Measurements from ENCODE around the gene ELMO1. TPM values are rescaled to one million over a fixed set of nuclear protein-coding genes. Genes with fewer than 3 reads are reported as not detected.
A peak's percentile ranks its signal among the peaks of the same experiment; 100 is the strongest.

ELMO1 gene
- total and polyA plus RNA-seq, 10 of the 15 experiments (the other 5 are each of a cell fraction or from before 2014, with no cell fraction given) = 22.6 to 85.9 (median 56.6) TPM

DNA sequence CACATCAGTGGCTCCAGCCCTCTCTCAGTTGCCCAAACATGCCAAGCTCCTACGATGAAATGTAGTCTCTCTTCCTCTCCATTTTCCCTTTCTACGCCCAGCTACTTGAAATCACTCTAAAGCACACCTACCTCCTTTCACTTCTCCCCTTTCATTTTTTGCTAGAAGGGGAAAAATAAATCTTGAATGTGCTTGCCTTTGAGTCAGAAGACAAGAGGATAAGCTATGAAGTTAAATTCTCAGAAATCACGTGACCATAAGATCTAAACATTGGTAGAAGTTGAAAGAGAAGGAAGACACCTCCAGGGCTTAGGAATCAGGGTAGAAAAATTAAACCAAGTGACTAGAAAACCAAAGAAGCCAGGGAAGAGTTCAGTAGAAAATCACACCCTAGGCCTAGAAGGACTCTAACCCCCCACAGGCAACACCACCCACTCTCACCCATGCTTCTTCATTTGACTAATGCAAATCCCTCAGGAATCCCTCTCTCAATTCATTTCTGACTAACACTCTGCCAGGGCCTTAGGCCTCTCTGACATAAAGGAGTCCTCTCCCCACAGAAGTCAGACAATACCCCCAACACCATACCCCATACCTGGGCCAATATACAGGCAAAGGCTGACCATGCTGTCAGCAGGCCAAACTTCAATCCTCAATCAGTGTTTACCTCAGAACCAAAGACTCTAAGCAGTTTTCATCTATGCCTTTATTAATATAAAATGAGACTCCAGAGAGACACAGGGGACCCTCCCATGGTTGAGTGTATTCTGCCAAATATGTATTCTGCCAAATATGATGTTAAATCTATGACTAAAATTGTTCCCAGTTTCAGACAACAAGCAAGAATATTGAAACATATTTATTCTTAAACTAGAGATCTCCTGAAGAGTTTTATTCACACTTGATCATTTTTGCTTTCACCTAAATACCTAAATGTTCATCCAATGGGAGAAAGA, 84.8 kb downstream of the ELMO1 start:
- Histone ChIP-seq H3K4me3 (no peak overlapping the region), H3K36me3 (ENCODE audit: control insufficient read depth in 2 of 2, insufficient read depth in 2 of 2, low read length in 1 of 2) (no peaks in the 10 kb centered on the region), H2AFZ (ENCODE audit: control insufficient read depth, low read depth, low read length) (no peak overlapping the region), H3K27me3 (replicated peaks in 1 of 2; ENCODE audit: control insufficient read depth in 2 of 2, insufficient read depth in 2 of 2, low read length in 1 of 2) (no peaks in the 10 kb centered on the region; a peak in 2 of 4 replicates), H3K9me3 (replicated peaks; ENCODE audit: control insufficient read depth, insufficient read depth, low read length) (no peaks in the 10 kb centered on the region), H3K4me1 (ENCODE audit: control insufficient read depth, insufficient read depth, low read length) (no peaks in the 10 kb centered on the region; the same call in 1 of the 2 replicates), H3K9ac (ENCODE audit: control insufficient read depth, insufficient read depth, low read length) (no peak overlapping the region), H3K79me2 (ENCODE audit: control insufficient read depth, insufficient read depth, low read length) (no peaks in the 10 kb centered on the region), H4K20me1 (ENCODE audit: control insufficient read depth, insufficient read depth) (no peaks in the 10 kb centered on the region), H3K4me2 (ENCODE audit: control insufficient read depth, insufficient read depth) (no peak overlapping the region), H3K27ac (ENCODE audit: control insufficient read depth, insufficient read depth) (no peak overlapping the region)
- FAIRE-seq (no peak), DNase-seq (ENCODE audit: low read depth, low spot score) (no peak), ATAC-seq (no peak)
- intact Hi-C loops (cut with micrococcal nuclease; ENCODE audit: unreplicated experiment) = no loop called here
- WGBS (ENCODE audit: insufficient coverage, insufficient replicate concordance, low lambda C conversion rate, missing lambda C conversion rate) = 37% methylated on average over 3 of the region's 3 CpGs
- no TSS peak for BruUV-seq (replicated peaks)
- CTCF ChIA-PET = interaction anchor here (0.8 to 1.3 kb wide), 2 partner anchors 11 to 471 kb away, joined by 3 to 4 read pairs; no protein-coding TSS in a partner anchor
- RAD21 ChIA-PET (ENCODE audit: unreplicated experiment) = interaction anchor here (1.8 kb wide), 1 partner anchor 10 kb away, joined by 6 read pairs; no protein-coding TSS in a partner anchor
- POLR2A ChIA-PET = no interaction called here
- SMC1A ChIA-PET (ENCODE audit: uncharacterized antibody, unreplicated experiment) = no interaction called here
- in situ Hi-C loops (cut with MboI) = no loop called here
- peak; percentile 74; the same call in 1 of the 2 replicates for TF ChIP-seq RAD51 (IDR thresholded peaks at IDR 0.05)
- TF ChIP-seq NFYB (IDR thresholded peaks at IDR 0.05; ENCODE audit: insufficient read depth, low read depth, low read length) = no peak

DNA sequence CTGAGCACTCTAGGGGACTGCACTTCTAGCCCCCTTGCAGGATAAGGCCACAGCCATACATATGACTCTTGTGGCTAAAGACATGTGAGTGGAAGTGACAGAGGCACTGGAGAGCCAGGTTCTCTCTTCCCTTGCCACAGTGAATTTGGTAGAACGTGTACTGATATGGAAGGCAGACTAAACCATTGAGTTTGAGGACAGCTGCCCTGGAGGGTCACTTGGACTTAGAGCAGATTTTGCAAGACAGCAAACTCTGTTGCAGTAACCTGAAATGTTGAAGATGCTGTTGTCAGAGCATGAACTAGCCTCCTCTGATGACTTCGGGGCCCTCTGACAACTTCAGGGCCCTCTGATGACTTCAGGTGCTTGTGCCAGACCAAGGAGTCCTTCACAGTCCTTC, 85.9 kb downstream of the ELMO1 start:
- BruUV-seq (replicated peaks) = no TSS peak
- Histone ChIP-seq H2AFZ (ENCODE audit: control insufficient read depth, low read depth, low read length) (no peak overlapping the region), H3K4me2 (ENCODE audit: control insufficient read depth, insufficient read depth) (no peak overlapping the region), H3K36me3 (ENCODE audit: control insufficient read depth in 2 of 2, insufficient read depth in 2 of 2, low read length in 1 of 2) (no peaks in the 10 kb centered on the region), H3K79me2 (ENCODE audit: control insufficient read depth, insufficient read depth, low read length) (no peaks in the 10 kb centered on the region), H3K27ac (ENCODE audit: control insufficient read depth, insufficient read depth) (no peak overlapping the region), H3K4me1 (ENCODE audit: control insufficient read depth, insufficient read depth, low read length) (no peaks in the 10 kb centered on the region; the same call in 1 of the 2 replicates), H3K9me3 (replicated peaks; ENCODE audit: control insufficient read depth, insufficient read depth, low read length) (no peaks in the 10 kb centered on the region), H4K20me1 (ENCODE audit: control insufficient read depth, insufficient read depth) (no peaks in the 10 kb centered on the region), H3K9ac (ENCODE audit: control insufficient read depth, insufficient read depth, low read length) (no peak overlapping the region), H3K4me3 (no peak overlapping the region), H3K27me3 (replicated peaks in 1 of 2; ENCODE audit: control insufficient read depth in 2 of 2, insufficient read depth in 2 of 2, low read length in 1 of 2) (no peaks in the 10 kb centered on the region)
- TF ChIP-seq BHLHE40 (IDR thresholded peaks at IDR 0.05; ENCODE audit: borderline replicate concordance in 1 of 2, low read depth in 2 of 2, low read length in 1 of 2) (no peak), BACH1 (IDR thresholded peaks at IDR 0.05; ENCODE audit: borderline replicate concordance) (no peak), MEF2A (IDR thresholded peaks at IDR 0.05; ENCODE audit: insufficient read depth, low read depth, low read length) (no peak), KAT2A (conservative IDR thresholded peaks at IDR 0.05; ENCODE audit: control insufficient read depth, low read depth, low read length) (no peak), IKZF1 (conservative IDR thresholded peaks at IDR 0.05) (no peak)
- TF ChIP-seq, protein P1, sequence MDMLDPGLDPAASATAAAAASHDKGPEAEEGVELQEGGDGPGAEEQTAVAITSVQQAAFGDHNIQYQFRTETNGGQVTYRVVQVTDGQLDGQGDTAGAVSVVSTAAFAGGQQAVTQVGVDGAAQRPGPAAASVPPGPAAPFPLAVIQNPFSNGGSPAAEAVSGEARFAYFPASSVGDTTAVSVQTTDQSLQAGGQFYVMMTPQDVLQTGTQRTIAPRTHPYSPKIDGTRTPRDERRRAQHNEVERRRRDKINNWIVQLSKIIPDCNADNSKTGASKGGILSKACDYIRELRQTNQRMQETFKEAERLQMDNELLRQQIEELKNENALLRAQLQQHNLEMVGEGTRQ (IDR thresholded peaks at IDR 0.05; ENCODE audit: borderline replicate concordance, low read depth, low read length) = no peak
- in situ Hi-C loops (cut with MboI) = no loop called here
- intact Hi-C loops (cut with micrococcal nuclease; ENCODE audit: unreplicated experiment) = no loop called here
- WGBS (ENCODE audit: insufficient coverage, insufficient replicate concordance, low lambda C conversion rate, missing lambda C conversion rate) = 20% methylated on average over 2 of the region's 2 CpGs
- CTCF ChIA-PET = interaction anchor here (0.8 to 1.3 kb wide), 3 partner anchors 10 to 472 kb away, joined by 3 to 4 read pairs (median 3); no protein-coding TSS in a partner anchor
- POLR2A ChIA-PET = no interaction called here
- no peak for DNase-seq (ENCODE audit: low read depth, low spot score)
- FAIRE-seq = no peak
- no peak for ATAC-seq
- RAD21 ChIA-PET (ENCODE audit: unreplicated experiment) = interaction anchor here (1.8 kb wide), 1 partner anchor 9 kb away, joined by 6 read pairs; no protein-coding TSS in a partner anchor
- SMC1A ChIA-PET (ENCODE audit: uncharacterized antibody, unreplicated experiment) = no interaction called here

All from GM12878 (cell line).